Activated CD8-positive, alpha-beta memory T cell treated with anti-CD3 and anti-CD28 coated beads for 24 hours (primary cell): ENCODE data around the gene EFHD1.
"Not testable (repeated sequence)": the region's sequence is repeated elsewhere in the genome, so short reads cannot be mapped to it uniquely, and the experiment has no call there.

ENCODE experiments used
- DNase-seq: peaks from one replicate; pipeline ENCODE4 v3.0.0-alpha.2; 2020

EFHD1 gene

GRCh38 chr2:232621186-232621585 is 12.2 kb upstream of the EFHD1 start:
- DNase-seq = no peak

DNA sequence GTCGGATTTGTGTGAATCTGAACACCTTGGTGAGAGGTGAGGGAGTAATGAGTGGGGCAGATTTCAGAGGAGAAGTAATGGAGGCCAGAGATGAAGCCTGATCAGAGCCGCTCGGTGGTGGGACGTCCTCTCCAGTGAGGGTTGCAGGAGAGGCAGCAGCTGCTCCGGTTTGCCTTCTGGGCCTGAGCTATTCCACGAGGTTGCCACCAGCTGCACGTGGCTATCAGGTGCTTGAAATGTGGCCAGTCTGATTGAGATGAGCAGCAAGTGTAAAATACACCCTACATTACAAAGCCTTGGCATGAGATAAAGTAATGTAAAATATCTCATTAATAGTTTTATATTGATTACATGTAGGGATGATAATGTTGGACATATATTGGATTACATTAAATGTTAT is 10.8 kb upstream of the EFHD1 start:
- no peak for DNase-seq

GRCh38 chr2:232623768-232624765 is 9.3 kb upstream of the EFHD1 start:
- DNase-seq = no peak

DNA sequence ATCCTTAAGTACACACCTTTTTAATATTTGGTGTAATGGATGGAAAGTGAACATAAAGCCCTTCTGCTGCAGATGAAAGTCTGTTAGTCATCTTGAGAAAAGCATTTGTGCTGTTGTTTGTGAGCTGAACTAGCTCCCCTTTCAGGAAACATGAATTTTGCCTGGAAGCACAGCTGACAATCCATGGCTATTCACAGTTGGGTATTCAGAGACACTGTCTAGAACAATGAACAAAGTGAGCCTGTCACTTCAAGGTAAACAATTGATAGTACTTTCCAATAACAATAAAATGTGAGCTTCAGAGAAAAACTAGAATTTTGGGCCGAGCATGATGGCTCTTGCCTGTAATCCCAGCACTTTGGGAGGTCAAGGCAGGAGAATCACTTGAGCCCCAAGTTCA is 6.8 kb upstream of the EFHD1 start:
- no peak for DNase-seq

GRCh38 chr2:232628466-232629128 is 4.8 kb upstream of the EFHD1 start:
- no peak for DNase-seq

GRCh38 chr2:232629129-232629475 is 4.3 kb upstream of the EFHD1 start:
- no peak for DNase-seq

DNA sequence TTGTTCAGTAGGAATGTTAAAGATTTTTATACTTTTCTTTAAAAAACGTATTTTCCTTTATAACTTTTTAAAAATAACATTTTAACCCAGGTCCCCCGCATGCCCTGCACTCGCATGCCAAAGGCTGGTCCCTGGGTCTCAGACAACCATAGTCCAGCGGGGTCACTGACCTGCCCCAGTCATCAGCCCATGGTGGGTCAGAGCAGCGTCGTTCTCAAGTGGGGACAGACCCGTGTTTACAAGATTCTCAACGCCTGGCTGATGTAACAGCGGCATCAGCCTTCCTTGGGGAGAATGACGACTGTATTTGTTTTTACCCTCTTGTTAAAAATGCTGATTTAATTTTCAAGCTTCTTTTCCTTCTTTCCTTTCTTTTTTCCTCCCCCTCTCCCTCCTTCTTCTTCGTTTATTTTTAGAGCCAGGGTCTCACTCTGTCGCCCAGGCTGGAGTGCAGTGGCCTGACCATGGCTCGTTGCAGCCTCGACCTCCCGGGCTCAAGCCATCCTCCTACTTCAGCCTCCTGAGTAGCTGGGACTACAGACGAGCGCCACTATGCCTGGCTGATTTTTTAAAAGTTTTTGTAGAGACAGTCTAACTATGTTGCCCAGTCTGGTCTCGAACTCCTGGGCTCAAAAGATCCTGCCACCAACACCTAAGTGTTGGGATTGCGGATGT is 1.0 kb upstream of the EFHD1 start:
- no peak for DNase-seq

DNA sequence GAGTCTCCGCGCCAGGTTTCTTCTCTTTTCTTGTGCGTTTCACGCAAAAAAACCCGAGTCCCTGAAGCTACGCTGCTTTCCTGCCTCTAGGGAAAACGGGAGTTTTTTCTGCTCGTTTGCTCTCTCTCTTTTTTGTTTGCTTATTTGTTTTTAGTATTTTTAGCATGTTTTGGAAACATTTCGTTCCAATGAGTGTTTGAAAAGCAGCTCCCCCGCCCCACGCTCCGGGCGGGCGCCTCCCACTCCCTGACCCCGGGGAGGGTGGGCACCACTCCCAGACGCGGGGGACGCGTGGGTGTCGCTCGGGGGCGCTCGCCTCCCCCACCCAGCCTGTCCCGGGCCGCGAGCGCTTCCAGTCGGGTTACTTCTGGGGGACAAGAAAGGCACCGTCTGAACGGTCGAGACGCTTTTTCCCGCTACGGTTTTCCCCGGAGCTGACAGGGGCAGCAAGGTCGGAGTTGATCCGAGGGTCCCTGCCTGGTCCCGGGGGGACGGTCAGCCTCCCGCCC is 446 bp upstream of the EFHD1 start:
- DNase-seq = no peak

GRCh38 chr2:232634206-232635150 is 1.1 kb downstream of the EFHD1 start:
- DNase-seq = peak; percentile 58

- not testable (repeated sequence) for DNase-seq
Observed at GRCh38 chr2:232635376-232635775, 2.0 kb downstream of the EFHD1 start.

DNA sequence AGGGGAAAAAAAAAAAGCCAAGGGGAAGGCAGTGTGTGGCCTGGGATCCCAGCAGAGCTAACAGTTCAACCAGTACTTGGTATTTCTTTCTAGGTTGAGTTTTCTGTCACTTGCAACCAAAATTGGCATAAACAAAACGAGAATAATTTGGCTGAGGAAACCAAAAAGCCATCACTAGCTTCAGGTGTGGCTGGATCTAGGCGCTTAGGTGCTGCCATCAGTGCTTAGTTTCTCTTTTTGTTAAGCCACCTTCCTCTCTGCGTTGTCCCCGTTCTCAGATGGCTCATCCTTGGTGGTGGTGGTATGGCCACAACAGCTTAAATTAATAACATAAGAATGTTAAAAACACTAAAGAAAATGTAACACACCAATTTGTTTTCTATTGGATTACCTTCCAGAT is 2.4 kb downstream of the EFHD1 start:
- DNase-seq = no peak

- no peak for DNase-seq
Observed at GRCh38 chr2:232636788-232637420, 3.5 kb downstream of the EFHD1 start.

DNA sequence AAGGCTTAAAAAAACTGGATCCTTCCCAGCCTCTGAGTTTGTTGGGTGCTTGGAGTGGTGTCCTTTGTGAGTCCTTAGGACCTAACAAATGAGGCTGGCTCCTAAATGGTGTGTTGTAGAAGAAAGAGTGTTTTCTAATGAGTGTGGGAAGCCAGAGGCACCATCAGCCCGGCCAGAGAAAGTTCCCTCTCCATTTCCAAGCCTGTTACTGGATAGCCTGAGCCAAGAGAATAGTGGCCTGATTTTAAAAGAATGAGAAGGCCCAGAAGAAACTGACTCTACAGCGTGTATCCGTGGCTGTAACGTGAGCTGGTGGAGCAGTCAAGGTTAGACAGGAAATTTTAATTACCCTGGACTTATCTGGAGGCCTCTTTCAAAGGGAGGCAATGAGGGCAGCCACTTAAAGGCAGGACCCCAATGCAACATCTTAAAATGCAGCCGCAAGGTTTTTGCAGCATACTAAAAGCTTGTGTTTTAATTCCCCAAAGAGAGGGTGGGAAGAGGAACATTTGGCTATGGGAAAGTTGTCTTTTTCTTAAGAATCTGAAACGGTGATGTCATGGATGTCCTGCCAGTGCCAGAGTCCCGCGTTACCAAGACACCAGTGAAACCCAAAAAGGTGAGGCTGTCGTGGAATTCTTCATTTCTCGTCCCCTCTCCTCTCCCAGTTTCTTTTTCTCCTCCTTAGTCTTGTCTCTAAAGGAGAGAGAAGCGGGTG is 4.6 kb downstream of the EFHD1 start:
- no peak for DNase-seq

DNA sequence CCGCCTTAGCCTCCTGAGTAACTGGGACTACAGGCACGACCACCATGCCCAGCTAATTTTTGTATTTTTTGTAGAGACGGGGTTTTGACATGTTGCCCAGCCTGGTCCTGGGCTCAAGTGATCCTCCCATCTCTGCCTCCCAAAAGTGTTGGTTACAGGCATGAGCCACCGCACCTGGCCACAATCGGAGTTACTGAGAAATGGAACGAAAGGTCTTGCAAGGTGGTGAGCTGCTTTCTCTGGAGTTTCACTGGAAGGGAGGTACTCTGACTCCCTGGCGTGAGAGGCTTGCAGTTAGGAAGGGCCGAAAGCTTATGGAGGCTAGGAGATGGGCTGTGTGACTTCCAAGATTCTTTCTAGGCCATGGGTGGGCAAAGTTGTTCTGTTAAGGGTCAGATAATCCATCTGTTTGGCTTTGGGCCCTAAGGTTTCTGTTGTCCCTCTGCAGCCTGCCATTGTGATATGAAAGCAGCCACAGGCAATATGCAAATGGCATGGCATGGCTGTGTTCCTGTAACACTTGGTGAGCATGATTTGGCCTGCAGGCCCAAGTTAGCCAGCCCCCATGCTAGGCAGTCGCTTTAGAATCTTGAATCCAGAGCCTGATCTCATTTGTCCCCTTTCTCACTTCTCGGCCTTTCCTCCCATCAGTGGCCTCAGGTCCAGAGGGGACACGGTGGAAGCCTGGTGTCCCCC is 7.9 kb downstream of the EFHD1 start:
- no peak for DNase-seq

DNA sequence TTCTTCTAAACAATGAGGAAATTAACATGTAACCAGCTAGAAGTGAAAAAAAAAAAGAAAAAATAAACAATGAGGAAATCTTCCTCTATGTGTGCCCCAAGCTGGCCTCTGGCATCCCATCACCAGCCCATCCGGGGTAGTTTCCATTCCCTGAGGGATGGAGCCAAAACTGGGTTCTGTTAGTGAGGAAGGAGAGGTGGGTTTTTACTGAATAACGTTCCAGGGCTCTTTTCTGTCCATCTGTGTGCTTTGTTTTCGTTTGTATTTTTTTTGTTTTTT is 9.7 kb downstream of the EFHD1 start:
- DNase-seq = no peak

DNA sequence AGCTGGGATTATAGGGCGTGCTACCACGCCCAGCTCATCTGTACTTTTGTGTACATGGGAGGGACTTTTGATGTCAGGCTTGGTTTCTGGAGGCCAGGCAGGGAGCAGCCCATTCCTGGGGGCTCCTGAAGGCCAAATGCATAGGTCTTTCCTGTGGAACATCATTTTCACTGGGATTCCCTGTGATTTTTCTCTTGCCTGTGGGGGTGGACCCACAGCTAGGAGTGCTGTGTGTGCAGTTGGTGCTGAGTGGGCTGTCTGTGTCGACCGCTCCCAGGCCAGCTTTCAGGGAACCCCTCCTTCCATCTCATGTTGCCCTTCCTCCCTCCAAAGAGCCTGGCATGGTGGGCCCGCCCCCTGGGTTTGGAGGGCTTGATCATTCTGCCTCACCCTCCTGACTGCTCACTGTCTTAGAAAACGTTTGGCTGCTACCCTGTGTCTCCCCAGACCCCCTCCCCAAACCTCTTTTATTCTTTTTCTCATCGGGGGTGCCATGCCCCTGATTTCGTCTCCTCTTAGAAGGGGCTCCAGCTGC is 10.5 kb downstream of the EFHD1 start:
- no peak for DNase-seq

DNA sequence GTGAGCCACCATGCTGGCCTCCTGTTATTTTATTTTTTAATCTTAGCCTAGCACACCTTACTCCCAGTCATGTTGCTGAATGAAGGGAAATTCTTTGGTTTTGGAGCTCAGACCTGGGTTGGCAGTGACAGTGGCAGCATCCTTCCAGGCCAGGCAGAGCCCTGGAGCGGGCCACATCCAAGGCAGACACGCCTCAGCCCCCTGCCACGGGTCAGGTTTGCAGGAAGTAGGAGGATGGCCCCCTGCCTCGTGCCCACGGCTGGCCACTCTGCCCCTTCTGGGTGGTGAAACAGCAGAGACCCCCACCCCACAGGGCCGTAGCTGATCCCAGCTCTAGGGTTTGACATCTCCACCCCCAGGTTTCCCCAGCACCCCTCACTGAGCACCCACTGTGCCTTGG is 11.7 kb downstream of the EFHD1 start:
- no peak for DNase-seq

DNA sequence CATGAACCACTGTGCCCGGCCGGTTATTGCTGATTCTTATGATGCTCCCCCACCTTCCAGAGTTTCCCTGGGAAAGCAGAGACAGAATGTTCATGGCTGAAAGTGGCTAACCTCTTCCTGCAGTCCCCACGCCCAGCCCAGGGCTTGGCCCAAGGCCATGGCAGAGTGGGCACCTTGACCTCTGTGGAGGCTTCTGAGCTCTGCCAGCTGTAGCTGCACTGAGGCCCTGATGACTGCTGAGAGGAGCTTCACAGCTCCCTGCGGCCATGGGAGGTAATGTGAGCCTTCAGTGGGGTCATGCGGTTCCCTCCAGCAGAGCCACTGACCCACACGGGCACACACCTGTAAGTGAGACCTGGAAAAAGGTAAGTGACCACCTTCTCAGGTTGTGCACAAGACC is 13.3 kb downstream of the EFHD1 start:
- DNase-seq = no peak

GRCh38 chr2:232647261-232647660 is 13.9 kb downstream of the EFHD1 start:
- DNase-seq = no peak

DNA sequence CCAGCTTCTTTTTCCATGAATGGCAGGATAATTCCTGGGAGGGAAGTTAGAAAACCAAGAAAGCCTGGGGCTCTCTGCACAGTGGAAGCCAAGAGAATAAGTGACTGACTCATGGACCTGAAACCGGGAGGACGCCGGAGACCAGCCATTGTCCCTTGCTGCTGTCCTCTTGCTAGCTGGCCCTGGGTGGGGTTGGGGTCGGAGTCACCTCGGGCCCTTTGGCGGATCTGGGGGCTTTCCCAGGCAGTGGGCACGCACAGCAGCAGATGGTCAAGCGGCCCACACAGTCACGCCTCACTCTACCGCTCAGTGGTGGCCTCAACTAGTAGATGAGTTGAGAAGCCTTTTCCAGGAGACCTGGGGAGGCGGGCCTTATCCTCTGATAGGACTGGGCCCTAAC is 15.6 kb downstream of the EFHD1 start:
- no peak for DNase-seq

DNA sequence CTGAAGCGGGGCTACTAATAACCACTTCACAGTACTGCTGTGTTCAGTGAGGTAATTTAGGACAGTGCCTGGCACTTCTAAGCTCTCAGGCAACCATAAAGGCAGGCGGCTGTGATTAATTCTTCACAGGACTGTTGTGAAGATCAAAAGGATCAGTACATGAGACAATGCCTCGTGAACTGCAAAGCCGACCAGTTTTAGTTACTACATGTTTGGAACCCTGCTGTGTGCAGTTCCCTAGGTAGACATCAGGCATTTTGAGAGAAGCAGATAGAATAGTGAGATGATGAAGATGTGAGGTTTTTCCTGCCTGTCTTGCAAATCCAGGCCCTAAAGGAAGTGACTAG is 19.1 kb downstream of the EFHD1 start:
- DNase-seq = no peak
